ENCODE data around the gene UBE2I.
"Not testable (repeated sequence)": the region's sequence is repeated elsewhere in the genome, so short reads cannot be mapped to it uniquely, and the experiment has no call there.

Gene UBE2I

DNA sequence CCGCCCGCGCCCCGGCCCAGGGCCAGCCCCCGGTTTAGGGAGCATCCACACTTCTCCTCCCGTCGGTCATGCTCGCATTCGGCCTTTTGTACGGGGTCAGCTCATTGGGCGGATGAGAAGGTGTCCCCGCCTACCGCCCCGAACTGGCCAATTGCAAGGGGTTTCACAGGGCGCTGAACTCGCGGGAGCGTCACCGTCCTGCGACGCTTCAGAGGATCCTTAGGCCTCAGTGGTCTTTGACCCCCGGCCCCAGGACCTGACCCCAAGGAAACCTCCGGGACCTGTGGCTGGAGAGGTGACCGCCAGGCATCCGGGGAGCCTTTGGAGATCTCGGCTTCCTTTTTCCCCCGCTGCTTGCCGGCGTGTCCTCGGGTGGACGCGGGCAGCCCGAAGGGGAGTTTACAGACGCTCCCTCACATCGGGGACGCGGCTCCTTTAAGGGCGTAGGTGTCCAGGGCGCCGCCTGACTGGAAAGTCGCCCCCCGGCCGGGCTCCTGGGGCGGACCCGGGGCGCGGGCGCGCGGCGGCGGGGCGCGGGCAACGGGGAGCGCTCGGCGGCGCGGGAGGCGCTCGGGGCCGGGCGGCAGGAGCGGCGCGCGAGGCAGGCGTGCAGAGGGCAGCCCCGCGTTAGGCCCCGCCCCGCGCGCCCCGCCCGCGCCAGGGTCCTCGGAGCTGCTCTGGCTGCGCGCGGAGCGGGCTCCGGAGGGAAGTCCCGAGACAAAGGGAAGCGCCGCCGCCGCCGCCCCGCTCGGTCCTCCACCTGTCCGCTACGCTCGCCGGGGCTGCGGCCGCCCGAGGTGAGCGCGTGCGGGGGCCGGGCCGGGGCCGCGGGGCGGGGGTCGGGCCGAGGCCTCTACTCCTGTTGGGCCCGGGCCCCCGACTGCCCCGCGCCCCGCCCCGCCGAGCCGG lies at the start of gene UBE2I:
Gene UBE2I, plus strand, starts transcription at position 660 of the 909 bp plus-strand sequence. CDS start 4,395 bp downstream, outside the sequence.
- DNase-seq (ENCODE audit: low read depth): peak; percentile 98

DNA sequence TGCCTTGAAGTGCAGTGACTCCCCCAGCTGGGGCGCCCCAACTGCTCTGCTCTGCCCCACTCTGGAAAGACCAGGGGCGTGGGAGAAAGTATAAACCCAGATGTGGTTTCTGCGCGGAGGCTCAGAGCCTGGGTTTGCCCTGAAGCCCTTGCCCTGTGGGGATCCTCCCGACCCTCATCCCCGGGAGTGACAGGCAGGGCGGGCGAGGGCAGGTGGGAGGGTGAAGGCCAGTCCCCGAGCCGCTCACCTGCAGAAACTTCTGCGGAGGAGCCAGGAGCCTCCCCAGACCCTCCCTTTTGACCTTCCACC lies 49.7 kb upstream of the UBE2I start:
- DNase-seq (ENCODE audit: low read depth): no peak

DNA sequence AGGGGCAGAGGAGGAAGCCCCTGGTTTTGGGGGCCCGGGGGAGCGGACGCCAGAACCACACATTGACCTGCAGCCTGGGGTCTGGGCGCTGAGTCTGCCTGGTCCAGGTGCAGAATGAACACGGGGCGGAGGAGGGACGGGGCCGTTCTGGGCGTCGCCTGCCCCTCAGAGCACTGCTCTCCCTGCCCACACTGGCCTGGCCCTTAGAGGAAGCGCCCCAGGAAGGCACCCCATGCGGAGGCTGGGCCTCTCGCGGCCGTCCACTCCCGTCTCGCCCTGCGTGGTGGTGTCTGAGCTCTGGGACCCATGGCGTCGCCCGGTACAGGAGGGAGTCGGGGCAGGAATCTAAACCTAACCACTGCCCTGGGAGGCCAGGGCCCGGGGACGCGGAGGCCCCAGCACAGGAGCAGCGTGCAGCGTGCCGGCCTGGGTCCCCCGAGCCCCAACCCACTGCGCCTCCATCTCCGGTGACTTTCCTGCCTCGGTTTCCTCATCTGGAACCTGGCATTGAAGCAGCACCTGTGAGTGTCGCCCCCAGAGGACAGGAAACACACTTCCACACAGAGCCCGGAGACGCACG lies 49.2 kb upstream of the UBE2I start:
- DNase-seq (ENCODE audit: low read depth): no peak

DNA sequence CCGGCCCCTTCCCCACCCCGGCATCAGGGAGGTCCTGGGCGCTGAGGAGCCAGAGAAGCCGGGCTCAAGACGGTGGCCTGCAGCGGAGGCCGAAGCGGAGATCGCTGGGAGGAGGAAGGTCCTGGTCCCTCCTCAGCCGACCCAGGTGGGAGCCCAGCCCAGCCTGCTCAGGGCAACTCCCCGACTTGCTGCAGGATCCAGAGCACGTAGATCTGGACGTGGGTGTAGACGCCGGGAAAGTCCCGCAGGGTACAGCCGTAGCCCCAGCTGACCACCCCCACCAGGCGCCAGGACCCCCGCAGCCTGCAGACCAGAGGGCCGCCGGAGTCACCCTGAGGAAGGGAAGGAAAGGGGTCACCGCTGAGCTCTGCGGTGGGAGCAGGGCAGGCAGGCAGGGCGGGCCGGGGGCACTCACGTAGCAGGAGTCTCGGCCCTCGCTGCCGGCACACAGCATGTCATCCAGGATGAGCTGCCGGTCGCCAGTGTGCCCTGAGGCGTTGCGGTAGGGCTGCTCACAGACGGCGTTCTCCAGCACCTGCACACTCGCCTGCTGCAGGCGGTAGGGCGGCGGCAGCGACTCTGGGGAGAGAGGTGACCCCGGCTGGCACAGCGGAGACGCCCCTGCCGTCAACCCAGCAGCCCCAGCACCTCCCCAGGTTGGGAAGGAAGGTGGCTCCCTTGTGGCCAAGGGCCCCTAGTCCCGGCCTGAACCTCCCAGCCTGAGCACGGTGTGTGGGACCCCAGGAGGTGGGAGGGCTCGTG lies 48.1 kb upstream of the UBE2I start:
- no peak for DNase-seq (ENCODE audit: low read depth)

DNA sequence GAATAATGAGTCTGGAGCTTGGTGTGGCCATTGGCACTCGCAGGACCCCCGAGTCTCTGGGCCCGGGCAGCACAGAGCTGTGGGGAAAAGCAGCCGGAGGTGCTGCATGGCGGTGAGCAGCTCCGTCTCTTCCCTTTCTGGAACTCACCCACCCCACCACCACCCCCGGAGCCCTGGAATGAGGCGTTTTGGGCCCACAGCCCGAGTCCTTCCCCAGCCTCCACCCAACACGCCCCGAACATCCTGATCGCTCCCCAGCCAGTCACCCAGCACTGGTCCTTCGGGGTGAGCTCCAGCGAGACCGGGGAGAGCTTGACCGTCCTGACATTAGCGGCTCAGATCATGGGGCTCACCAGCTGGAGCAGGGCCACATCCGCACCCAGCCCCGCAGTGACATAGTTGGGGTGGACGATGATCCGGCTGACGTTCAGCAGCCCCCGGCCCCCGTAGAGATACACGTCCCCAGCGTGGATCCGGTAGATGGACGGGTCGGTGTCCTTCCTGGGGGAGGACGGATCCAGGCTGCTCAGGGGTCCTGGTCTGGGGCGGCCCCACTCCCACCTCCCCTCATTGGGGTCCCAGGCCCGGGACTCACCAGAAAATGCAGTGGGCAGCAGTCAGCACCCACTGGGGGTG lies 47.1 kb upstream of the UBE2I start:
- DNase-seq (ENCODE audit: low read depth): no peak

DNA sequence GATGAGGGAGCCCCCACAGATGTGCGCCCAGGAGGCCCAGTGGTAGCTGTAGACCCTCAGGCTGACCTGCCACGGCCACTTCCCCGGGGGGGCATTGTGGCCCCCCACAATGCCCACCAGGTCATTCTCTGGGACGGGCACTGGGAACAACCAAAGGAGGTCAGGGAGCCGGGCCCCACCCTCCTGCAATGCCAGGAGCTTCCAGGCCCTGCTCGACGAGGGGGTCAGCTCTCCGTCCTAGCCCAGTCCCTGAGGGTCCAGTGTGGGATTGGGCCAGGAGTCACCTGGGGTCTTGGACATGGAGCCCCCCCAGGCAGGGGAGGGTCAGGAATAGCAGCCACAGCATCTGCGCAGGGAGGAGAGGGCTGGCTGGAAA lies 46.6 kb upstream of the UBE2I start:
- no peak for DNase-seq (ENCODE audit: low read depth)

DNA sequence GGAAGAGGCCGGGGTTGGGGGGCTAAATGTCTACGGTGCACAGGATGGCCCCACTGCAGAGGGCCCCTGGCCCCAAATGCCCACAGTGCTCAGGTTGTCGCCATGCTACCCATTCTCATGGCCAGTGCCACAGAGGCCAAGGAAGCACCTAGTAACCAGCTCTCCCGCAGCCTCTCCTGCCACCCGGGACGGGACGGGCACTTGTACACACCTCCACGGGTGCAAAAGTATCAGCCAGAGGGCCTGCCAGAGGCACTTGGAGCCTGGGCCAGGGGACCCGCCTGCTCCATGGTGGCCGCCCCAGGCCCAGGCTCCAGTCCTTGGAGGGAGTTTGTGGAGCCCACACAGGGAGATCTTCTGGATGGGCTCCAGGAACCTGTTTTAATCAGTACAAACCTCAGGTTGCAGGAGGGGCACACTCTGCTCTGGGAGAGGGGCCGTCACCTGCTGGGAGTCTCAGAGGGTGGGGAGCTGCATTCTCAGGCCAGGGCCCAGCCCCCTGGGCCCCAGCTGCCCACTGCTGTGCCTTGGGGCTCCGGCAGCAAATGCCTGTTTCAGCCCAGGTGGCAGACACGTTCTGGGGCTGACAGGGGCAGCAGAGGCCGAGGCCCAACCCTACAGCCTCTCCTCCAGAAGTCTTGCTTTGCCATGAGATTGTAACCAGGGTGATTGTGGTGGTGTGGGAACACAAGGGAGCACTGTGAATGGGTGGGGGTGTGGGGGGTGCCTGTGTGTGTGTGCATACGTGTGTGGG lies 45.7 kb upstream of the UBE2I start:
- DNase-seq (ENCODE audit: low read depth): no peak

DNA sequence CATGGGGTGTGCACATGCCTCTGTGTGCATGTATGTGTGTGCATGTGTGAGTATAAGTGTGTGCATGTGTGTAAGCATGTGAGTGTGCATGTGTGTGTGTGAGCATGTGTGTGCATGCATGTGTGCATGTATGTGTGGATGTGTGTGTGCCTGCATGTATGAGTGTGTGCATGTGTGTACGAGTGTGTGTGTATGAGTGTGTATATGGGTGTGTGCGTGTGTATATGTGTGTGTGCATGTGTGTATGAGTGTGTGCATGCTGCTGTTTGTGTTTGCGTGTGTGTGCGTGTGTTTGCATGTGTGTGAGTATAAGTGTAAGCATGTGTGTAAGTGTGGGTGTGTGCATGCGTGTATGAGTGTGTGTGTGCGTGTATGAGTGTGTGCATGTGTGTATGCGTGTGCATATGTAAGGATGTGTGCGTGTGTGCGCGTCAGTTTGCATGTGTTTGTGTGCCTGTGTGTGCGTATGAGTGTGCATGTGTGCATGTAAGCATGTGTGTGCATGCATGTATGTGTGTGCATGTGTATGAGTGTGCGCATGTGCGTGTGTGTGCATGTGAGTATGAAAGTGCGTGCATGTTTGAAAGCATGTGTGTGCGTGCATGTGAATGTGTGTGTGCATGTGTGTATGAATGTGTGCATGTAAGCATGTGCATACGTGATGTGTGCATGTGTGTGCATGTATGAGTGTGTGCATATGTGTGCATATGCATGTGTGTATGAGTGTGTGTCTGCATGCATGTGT lies 44.9 kb upstream of the UBE2I start:
- DNase-seq (ENCODE audit: low read depth): no peak

DNA sequence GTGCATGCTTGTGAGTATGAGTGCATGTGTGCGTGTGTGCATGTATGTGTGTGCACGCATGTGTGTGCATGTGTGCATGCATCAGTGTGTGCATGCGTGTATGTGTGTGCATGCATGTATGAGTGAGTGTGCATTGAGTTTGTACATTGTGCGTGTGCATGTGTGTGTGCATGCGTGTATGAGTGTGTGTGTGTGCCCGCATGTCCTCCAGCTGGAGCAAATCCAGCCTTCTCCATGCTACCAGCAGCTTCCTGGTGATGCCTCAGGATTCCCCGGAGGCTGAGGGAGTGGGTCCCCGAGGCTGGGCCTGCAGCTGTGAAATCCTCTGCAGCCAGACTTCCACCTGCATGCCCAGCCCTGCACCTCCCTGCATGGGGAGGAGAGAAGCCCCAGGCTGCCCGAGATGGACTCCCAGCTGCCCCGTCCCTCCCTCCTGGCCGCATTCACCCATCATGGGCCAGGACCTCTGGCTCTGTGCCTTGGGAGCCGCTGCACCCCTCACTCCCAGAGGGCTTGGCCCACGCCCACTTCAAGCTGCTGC lies 44.3 kb upstream of the UBE2I start:
- no peak for DNase-seq (ENCODE audit: low read depth)

DNA sequence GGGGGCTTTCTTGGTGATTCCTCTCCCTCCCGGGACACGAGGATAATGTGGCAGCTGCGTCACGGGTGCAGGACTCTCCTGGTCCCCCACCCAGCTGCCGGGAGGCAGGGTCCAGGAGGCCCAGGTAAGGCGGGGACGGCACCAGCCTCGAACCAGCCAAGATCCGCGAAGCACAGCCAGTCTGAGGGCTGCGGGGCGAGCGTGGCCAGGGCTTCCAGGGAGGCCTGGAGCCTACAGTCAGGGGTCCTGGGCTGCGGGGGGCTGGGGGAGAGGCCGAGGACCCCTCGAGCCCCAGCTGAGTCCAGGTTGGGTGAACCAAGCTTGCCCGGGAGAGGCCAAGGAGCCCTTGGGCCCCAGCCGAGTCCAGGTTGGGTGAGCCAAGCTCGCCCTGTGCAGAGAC lies 43.6 kb upstream of the UBE2I start:
- no peak for DNase-seq (ENCODE audit: low read depth)

DNA sequence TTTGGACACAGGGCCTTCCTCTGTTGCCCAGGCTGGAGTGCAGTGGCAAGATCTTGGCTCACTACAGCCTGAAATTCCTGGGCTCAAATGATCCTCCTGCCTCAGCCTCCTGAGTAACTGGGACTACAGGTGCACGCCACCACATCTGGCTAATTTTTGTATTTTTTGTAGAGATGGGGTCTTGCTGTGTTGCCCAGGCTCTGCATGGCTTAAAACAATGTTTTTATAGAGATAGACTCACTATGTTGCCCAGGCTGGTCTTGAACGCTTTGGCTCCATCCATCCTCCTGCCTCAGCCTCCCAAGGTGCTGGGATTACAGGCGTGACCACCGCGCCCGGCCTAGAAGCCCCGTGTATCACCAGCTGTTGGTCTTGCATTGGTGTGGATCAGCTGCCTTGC lies 40.0 kb upstream of the UBE2I start:
- DNase-seq (ENCODE audit: low read depth): not testable (repeated sequence)

DNA sequence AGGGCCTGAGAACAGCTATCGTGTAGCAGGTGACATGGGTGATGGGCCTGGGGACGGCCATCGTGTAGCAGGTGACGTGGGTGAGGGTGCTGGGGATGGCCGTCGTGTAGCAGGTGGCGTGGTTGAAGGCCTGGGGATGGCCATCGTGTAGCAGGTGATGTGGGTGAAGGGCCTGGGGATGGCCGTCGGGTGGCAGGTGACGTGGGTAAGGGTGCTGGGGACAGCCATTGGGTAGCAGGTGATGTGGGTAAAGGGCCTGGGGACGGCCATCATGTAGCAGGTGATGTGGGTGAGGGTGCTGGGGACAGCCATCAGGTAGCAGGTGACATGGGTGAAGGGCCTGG lies 38.1 kb upstream of the UBE2I start:
- DNase-seq (ENCODE audit: low read depth): no peak

DNA sequence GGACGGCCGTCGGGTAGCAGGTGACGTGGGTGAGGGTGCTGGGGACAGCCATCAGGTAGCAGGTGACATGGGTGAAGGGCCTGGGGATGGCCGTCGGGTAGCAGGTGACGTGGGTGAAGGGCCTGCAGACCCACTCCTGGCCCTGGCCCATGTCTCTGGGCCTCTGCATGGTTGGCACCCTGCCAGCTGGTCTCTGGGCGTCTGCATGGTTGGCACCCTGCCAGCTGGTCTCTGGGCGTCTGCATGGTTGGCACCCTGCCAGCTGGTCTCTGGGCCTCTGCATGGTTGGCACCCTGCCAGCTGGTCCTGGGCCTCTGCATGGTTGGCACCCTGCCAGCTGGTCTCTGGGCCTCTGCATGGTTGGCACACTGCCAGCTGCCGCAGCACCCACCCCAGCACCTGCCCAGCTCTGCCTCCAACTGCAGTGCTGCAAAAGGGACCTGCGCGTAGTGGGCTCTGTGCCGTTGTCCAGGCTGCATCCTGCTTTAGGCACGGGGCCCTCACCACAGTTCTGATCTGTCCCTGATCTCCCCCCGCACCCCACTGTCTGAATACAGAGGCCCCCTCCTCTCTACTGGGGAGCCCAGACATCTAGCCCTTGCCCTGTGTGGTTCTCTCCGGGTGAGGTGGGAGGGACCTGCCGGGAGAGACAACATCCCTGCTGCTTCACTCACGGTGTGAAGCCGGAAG lies 37.6 kb upstream of the UBE2I start:
- DNase-seq (ENCODE audit: low read depth): not testable (repeated sequence)

DNA sequence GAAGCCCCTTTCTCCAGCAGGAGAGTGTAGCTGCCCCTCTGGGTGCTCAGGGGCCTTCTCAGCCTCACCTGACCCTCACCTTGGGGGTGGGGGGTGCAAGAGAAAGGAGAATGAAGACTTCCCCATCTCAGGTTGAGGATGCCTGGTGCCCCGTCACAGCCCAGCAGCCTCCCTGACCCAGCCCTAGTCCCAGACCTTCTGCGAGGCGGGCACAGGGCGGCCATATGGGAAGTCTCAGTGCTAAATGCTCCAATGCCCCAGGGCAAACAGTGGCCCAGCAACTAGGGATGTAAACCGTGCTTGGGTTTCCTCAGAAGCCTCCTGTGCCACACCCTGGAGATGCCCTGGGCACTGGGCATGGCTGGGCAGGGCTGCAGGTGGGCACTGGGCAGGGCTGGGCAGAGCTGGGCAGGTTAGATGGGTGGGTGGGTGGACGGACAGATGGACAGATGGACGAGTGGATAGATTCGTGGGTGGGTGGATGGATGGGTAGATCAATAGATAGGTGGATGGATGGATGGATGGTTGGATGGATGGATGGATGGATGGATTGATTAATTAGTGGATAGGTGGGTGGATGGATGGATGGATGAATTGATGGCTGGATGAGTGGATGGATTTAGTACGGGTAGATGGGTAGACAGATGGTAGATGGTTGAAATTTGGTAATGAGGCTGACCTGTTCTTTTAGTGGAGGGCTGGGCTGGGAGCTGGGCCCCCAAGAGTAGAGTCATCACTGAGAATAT lies 36.8 kb upstream of the UBE2I start:
- no peak for DNase-seq (ENCODE audit: low read depth)

DNA sequence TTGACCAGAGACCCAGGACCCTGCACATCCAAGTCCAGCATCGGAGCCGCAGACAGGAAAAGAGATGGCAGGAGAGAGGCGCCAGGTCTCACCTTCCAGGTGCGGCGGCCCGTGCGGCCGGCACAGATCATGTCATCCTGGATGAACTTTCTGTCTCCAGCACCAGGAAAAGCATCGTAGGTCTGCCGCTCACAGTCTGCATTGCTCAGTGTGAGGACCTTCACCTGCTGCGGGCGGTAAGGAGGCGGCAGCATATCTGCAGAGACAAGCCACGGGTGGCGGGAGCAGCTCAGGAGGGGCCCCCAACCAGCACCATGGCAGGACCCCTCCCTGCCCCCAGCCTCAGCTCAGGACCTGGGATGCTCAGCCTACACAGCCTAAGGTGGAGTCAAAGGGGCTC lies 35.6 kb upstream of the UBE2I start:
- DNase-seq (ENCODE audit: low read depth): no peak

DNA sequence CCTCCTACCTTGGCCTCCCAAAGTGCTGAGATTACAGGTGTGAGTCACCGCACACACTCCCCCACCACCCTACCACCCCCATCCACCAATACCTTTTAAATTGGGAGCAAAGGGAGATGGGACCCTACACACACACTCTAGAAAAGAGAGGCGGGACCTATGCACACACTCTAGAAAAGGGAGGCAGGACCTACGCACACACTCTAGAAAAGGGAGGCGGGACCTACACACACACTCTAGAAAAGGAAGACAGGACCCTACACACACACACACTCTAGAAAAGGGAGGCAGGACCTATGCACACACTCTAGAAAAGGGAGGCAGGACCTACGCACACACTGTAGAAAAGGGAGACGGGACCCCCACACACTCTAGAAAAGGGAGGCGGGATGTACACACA lies 34.7 kb upstream of the UBE2I start:
- DNase-seq (ENCODE audit: low read depth): no peak

DNA sequence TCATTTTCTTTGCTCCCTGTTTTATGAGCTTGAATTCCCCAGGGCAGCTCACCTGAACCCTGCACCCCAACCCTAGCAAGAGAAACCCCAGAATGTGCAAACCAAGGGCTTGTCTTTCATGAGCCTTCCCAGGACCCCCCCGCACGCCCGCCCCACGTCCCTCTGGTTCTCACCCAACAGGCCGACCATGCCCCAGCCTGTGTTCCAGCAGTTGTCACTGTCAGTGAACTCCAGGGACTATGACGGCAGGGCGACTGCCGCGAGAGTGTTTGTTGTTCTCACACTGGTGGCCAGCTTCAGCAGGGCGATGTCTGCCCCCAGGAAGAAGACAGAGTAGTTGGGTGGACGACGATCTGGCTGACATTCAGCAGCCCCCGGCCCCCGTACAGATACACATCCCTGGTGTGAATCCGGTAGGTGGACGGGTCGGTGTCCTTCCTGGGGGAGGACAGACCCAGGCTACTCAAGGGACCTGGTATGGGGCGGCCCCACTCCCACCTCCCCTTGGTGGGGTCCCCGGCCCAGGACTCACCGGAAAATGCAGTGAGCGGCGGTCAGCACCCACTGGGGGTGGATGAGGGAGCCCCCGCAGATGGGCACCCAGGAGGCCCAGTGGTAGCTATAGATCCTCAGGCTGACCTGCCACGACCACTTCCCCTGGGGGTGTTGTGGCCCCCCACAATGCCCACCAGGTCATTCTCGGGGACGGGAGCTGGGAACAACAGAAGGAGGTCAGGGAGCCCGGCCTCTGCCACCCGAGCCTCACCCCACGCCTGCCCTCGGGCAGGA lies 33.5 kb upstream of the UBE2I start:
- no peak for DNase-seq (ENCODE audit: low read depth)

DNA sequence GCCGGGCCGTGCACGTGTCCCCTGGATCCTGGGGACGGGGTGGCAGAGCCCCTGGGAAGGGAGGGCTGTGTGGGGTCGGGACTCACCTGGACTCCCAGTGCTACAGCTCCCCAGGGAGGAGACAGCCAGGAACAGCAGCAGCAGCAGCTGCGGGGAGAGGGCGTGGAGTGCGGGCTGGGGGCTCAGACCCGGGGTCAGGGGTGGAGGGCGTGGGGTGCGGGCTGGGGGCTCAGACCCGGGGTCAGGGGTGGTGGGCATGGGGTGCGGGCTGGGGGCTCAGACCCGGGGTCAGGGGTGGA lies 32.9 kb upstream of the UBE2I start:
- DNase-seq (ENCODE audit: low read depth): no peak

DNA sequence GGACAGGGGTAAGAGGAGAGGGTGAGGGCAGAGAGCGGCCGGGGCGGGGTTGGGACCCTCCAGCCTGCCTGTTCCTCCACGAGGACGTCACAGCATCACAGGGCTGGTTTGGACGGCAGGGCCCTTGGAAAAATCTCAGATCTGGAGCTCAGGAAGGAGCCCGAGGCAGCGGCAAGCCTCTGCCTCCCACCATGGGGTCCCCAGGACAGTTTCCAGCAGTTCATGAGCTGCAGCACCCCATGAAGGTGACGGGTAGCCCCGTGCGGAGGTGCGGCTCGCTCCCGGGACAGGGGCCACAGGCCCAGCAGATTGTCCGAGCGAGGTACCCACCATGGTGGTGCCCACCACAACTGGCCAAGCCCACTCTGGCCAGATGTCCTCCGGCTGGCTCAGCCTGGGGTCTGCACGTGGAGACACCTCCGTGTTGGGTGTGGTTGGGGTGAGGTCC lies 32.3 kb upstream of the UBE2I start:
- DNase-seq (ENCODE audit: low read depth): no peak
